ENCODE measurements around the gene SPATA20.

The SPATA20 gene

DNA sequence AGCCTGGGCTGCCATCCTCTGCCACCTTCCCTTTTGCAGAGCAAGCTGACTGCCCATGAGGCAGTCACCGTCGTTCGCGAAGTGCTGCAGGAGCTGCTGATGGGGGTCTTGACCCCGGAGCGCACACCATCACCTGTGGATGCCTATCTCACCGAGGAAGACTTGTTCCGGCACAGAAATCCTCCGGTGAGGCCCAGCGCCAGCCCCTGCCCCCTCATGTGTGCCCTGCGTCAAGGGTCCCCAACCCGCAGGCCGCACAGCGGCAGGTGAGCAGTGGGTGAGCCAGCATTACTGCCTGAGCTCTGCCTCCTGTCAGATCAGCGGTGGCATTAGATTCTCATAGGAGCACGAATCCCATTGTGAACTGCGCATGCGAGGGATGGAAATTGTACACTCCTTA lies 22.1 kb upstream of the SPATA20 start:
- H3K27ac ChIP-seq (ENCODE audit: low read length): no peak overlapping the region
- no peaks in the 10 kb centered on the region for H3K79me2 ChIP-seq (ENCODE audit: low read length)
- no peaks in the 10 kb centered on the region for H4K20me1 ChIP-seq (ENCODE audit: insufficient read depth, low read length)
- H3K9me2 ChIP-seq (replicated peaks; ENCODE audit: insufficient read depth, low read length): no peaks in the 10 kb centered on the region
- no peak overlapping the region for H3K4me2 ChIP-seq (ENCODE audit: low read depth, low read length)
- no peak overlapping the region for H3K9ac ChIP-seq (ENCODE audit: low read length)
- no peak for DNase-seq
- H2AFZ ChIP-seq (ENCODE audit: low read length): no peak overlapping the region
- no peaks in the 10 kb centered on the region for H3K4me1 ChIP-seq (ENCODE audit: low read length)
- H3K9me3 ChIP-seq (replicated peaks; ENCODE audit: insufficient read depth, low read length): no peaks in the 10 kb centered on the region
- no peak overlapping the region for H3K4me3 ChIP-seq (ENCODE audit: low read length)
- no peaks in the 10 kb centered on the region; the same call in none of the 2 replicates for H3K27me3 ChIP-seq (replicated peaks; ENCODE audit: insufficient read depth, low read length)
- H3K36me3 ChIP-seq (replicated peaks; ENCODE audit: insufficient read depth, low read length): no peaks in the 10 kb centered on the region
- no peaks in the 10 kb centered on the region for H3F3A ChIP-seq (ENCODE audit: insufficient read depth, low read length)
- TF ChIP-seq EZH2phosphoT487 (IDR thresholded peaks at IDR 0.05; ENCODE audit: low read length): no peak
- TF ChIP-seq, protein P1, sequence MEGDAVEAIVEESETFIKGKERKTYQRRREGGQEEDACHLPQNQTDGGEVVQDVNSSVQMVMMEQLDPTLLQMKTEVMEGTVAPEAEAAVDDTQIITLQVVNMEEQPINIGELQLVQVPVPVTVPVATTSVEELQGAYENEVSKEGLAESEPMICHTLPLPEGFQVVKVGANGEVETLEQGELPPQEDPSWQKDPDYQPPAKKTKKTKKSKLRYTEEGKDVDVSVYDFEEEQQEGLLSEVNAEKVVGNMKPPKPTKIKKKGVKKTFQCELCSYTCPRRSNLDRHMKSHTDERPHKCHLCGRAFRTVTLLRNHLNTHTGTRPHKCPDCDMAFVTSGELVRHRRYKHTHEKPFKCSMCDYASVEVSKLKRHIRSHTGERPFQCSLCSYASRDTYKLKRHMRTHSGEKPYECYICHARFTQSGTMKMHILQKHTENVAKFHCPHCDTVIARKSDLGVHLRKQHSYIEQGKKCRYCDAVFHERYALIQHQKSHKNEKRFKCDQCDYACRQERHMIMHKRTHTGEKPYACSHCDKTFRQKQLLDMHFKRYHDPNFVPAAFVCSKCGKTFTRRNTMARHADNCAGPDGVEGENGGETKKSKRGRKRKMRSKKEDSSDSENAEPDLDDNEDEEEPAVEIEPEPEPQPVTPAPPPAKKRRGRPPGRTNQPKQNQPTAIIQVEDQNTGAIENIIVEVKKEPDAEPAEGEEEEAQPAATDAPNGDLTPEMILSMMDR (IDR thresholded peaks at IDR 0.05; ENCODE audit: low read length): no peak

DNA sequence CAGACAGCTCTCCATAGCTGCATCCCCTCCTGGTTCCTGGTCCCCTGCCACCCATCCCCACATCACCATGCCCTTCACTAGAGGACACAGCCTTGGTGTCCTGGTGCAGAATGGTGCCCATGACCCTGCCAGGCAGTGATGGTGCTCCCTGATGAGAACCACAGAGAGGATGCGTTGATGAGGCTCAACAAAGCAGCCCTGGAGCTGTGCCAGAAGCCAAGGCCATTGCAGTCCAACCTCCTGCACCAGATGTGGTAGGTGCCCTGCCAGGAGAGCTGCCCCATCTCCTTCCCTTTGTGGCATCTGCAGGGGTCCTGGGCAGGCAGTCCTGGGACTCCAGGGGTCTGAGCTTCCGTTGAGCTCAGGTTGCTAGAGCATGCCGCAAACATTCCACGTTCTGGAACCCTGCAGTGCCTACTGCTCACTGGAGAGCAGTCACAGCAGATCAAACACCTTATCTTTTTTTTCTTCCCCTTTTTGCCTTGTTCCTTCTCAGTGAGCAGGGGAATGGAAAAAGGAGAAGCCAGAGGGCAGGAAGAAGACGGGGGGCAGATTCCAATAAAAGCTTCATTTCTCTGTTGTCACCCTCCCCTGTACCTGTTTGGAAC lies 19.7 kb upstream of the SPATA20 start:
- H3K4me2 ChIP-seq (ENCODE audit: low read depth, low read length): no peak overlapping the region
- no peaks in the 10 kb centered on the region for H3K9me3 ChIP-seq (replicated peaks; ENCODE audit: insufficient read depth, low read length)
- no peak overlapping the region for H2AFZ ChIP-seq (ENCODE audit: low read length)
- DNase-seq: no peak
- no peak overlapping the region for H3K27ac ChIP-seq (ENCODE audit: low read length)
- H4K20me1 ChIP-seq (ENCODE audit: insufficient read depth, low read length): no peaks in the 10 kb centered on the region
- H3K9me2 ChIP-seq (replicated peaks; ENCODE audit: insufficient read depth, low read length): no peaks in the 10 kb centered on the region
- H3K9ac ChIP-seq (ENCODE audit: low read length): no peak overlapping the region
- H3K4me3 ChIP-seq (ENCODE audit: low read length): no peak overlapping the region
- H3K4me1 ChIP-seq (ENCODE audit: low read length): no peaks in the 10 kb centered on the region
- TF ChIP-seq EZH2 (optimal IDR thresholded peaks at IDR 0.05; ENCODE audit: low read depth, low read length) (no peak), EZH2phosphoT487 (IDR thresholded peaks at IDR 0.05; ENCODE audit: low read length) (no peak)
- TF ChIP-seq, protein P1 (IDR thresholded peaks at IDR 0.05; ENCODE audit: low read length): no peak
- H3F3A ChIP-seq (ENCODE audit: insufficient read depth, low read length): no peaks in the 10 kb centered on the region
- H3K36me3 ChIP-seq (replicated peaks; ENCODE audit: insufficient read depth, low read length): no peaks in the 10 kb centered on the region
- H3K79me2 ChIP-seq (ENCODE audit: low read length): no peaks in the 10 kb centered on the region
- peaks cover 13% of the 10 kb centered on the region for H3K27me3 ChIP-seq (replicated peaks; ENCODE audit: insufficient read depth, low read length)

DNA sequence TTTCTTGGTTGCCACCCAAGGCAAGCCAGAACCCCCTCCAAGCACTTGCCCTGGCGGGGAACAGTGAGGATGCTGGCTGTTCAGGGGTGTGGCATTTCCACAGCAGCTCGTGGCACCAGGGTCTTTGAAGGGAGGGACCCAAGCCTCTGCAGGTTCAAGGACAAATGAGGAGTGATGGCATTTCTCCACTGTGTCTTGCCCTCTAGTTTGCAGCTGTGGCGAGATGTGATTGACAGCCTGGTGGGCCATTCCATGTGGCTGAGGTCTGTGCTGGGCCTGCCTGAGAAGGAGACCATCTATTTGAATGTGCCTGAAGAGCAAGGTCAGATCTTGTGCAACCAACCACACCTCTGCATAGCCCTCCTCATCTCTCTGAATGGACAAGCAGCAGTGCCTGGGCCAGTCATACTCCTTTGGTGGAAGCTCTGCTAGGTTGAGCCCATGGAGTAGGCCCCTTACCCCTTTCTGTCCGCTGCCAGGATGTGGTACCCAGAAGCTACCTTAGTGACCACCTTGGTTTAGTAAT lies 19.0 kb upstream of the SPATA20 start:
- H3K9me3 ChIP-seq (replicated peaks; ENCODE audit: insufficient read depth, low read length): no peaks in the 10 kb centered on the region
- H3K4me1 ChIP-seq (ENCODE audit: low read length): no peaks in the 10 kb centered on the region
- no peak overlapping the region for H3K4me3 ChIP-seq (ENCODE audit: low read length)
- H2AFZ ChIP-seq (ENCODE audit: low read length): no peak overlapping the region
- no peak overlapping the region for H3K9ac ChIP-seq (ENCODE audit: low read length)
- DNase-seq: no peak
- no peaks in the 10 kb centered on the region for H3K36me3 ChIP-seq (replicated peaks; ENCODE audit: insufficient read depth, low read length)
- no peak overlapping the region for H3K27ac ChIP-seq (ENCODE audit: low read length)
- peaks cover 20% of the 10 kb centered on the region for H3K27me3 ChIP-seq (replicated peaks; ENCODE audit: insufficient read depth, low read length)
- TF ChIP-seq EZH2phosphoT487 (IDR thresholded peaks at IDR 0.05; ENCODE audit: low read length) (no peak), EZH2 (optimal IDR thresholded peaks at IDR 0.05; ENCODE audit: low read depth, low read length) (no peak)
- TF ChIP-seq, protein P1 (IDR thresholded peaks at IDR 0.05; ENCODE audit: low read length): no peak
- H3K79me2 ChIP-seq (ENCODE audit: low read length): no peaks in the 10 kb centered on the region
- H3K9me2 ChIP-seq (replicated peaks; ENCODE audit: insufficient read depth, low read length): no peaks in the 10 kb centered on the region
- H3F3A ChIP-seq (ENCODE audit: insufficient read depth, low read length): no peaks in the 10 kb centered on the region
- no peak overlapping the region for H3K4me2 ChIP-seq (ENCODE audit: low read depth, low read length)
- no peaks in the 10 kb centered on the region for H4K20me1 ChIP-seq (ENCODE audit: insufficient read depth, low read length)

All from MM.1S (cell line).